ENCODE results near the gene ARFGEF3.

The ARFGEF3 gene

GRCh38 chr6:138162111-138162954, 594 bp downstream of the ARFGEF3 start:
- DNase-seq: peak; percentile 62

GRCh38 chr6:138162955-138163575, 1.3 kb downstream of the ARFGEF3 start:
- peak; percentile 43 for DNase-seq

GRCh38 chr6:138175596-138175995, 13.9 kb downstream of the ARFGEF3 start:
- DNase-seq: no peak

DNA sequence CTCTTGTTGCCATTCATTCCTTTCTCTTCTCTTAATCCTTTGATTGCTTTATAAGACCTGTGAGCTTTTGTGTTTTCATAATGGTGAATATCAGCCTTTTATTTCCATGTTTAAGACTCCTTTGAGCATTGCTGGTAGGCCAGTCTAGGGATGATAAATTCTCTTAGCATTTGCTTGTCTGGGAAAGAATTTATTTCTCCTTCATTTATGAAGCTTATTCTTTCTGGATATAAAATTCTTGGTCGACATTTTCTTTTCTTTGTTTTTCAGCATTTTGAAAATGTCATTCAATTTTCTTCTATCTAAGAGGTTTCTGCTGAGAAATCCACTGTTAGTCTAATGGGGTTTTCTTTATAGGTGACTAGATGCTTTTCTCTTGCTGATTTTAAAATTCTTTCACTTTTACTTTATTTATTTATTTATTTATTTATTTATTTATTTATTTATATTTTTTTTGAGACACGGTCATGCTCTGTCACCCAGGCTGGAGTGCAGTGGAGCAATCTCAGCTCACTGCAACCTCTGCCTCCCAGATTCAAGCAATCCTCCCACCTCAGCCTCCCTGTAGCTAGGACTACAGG, 15.0 kb downstream of the ARFGEF3 start:
- no peak for DNase-seq

- DNase-seq: no peak
These were observed 21.4 kb downstream of the ARFGEF3 start for GRCh38 chr6:138182939-138183789.

DNA sequence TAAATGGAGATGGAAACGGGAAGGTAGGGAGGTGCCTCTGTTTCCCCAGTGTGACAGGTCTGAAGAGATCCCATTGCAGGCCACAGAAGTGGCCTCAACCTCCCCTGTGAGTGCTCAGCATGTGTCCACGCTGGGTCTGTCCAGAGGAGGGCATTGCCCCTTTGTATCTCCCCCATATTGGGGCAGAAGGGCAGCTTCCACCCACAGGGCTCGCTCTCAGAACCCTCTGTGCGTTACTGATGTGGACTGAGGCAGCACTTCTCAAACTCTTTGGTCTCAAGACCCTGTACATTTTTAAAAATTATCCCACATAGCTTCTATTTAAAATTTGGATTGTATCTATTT, 22.0 kb downstream of the ARFGEF3 start:
- no peak for DNase-seq

DNA sequence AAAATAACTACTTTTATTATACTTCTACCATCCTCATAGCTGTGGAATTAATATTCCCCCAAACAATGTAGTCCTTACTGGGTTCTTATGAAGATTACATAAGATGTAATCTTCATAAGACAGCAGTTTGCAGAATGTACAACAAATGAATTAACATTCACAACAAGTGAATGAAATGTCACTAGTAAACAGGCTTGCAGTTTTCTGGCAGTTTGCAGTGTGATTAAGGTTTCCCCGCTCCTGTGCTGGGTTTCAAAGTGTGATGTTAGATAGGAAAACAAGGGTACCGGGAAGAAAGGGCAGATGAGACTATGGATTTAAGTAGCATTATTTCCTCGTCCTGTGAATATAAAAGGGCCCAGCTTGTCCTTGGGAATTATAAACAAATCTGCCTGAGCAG, 22.5 kb downstream of the ARFGEF3 start:
- DNase-seq: no peak

GRCh38 chr6:138187156-138187555, 25.4 kb downstream of the ARFGEF3 start:
- DNase-seq: no peak

GRCh38 chr6:138188278-138188941, 26.7 kb downstream of the ARFGEF3 start:
- peak; percentile 10 for DNase-seq

DNA sequence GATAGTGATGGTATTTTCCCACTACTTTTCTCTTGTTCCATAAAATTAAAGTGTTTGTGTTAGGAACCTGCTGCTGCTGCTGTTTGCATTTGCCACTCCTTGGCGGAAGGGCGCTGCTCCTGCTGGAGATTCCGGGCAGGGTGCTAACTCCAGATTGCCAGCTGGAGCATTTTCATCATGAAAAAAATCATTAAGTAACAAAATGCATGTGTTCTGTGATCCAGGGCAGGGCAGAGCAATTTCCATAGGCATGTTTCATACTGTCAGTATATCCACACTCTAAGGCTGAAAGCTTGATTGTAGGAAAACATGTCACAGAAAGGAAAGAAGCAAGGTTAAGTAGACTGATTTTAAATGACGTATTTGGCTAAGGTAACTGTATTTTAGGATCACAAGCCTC, 32.5 kb downstream of the ARFGEF3 start:
- DNase-seq: no peak

DNA sequence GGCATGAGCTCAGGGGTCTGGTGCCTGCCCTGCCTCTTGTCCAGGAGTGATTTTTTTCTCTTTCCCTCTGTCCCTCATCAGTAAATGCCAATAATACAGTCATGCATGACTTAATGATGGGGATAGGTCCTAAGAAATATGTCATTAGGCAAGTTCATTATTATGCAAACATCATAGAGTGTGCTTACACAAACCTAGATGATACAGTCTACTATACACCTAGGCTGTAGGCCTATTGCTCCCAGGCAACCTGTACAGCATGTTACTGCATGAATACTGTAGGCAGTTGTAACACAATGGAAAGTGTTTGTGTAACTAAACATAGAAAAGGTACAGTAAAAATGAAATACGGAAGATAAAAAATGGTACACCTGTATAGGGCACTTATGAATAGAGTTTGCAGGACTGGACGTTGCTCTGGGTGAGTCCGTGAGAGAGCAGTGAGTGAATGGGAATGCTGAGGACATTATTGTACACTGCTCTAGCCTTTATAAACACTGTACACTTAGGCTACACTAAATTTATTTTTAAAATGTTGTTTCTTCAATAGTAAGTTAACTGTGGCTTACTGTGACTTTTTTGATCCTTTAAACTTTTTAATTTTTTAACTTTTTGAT, 34.5 kb downstream of the ARFGEF3 start:
- DNase-seq: no peak

GRCh38 chr6:138197570-138197969, 35.8 kb downstream of the ARFGEF3 start:
- no peak for DNase-seq

DNA sequence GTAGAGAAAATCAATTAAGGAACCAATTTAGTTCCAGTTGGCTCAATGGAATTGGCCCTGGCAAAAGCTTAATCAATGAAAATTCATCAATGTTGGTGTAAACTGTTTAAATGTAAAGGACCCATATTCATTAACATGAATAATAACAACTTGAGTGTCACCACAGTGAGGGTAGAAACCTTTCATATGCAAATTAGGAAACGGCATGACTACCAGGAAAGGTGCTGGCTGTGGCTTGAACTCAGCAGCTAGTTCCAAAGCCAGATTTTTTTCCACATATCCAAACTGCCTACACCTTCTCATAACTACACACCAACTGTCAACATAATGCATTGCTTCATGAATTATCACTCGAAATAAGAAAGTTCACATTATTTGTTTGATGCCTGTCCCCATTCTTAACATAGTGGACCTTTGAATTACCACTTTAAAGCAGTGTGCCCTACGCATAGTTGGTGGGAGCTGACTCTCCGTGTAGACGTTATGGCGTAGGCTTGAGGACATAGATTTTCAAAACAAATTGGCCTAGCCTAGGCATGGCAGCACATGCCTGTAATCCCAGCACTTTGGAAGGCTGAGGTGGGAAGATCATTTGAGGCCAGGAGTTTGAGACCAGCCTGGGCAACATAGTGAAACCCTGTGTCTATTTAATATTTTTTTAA, 36.8 kb downstream of the ARFGEF3 start:
- no peak for DNase-seq

DNA sequence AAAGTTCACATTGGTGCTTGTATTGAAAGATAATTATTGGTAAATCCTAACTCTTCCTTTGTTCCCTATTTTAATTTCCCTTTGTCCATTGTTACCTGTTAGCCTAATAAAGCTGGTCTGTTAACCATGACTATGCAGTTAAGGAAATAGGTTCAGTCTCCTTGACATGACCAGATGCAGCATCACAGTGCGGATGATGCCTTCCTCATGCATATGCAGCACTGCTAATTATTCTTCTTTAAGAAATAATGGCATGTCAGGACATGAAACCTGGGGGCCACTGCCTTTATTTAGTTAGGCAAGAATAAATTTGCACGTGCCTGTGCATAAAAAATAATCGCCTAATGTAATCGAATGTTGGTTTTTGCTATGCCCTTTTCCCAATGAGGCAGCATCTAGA, 40.1 kb downstream of the ARFGEF3 start:
- DNase-seq: no peak

DNA sequence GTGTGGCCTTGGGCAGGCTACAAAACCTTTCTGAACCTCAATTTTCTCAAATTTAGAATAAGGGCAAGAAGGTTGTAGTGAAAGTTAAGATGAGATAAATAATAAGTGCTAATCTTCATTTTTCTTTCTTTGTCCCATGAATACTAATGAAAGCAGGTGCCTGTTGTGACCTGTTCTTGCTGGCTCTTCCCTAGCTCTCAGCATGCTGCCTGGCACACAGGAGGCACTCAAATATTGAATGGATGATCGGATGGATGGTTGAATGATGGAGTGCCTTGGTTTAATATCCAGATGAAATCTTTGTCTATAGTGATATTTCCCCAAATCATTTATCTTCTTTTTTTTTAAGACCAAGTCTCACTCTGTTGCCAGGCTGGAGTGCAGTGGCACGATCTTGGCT, 41.6 kb downstream of the ARFGEF3 start:
- no peak for DNase-seq

DNA sequence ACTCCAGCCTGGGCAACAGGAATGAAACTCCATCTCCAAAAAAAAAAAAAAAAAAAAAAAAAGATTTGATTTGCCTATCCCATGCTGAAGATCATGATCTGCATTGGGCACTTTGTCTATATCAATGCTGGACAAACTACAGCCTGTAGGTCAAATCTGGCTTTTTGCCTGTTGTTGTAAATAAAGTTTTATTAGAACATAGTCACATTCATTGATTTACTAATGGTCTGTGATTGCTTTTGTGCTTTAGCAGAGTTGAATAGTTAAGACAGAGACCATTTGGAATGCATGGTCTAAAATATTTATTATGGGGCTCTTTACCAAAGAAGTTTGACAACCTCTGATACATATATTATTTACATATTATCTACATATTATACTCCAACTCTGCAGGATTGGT, 42.6 kb downstream of the ARFGEF3 start:
- no peak for DNase-seq

DNA sequence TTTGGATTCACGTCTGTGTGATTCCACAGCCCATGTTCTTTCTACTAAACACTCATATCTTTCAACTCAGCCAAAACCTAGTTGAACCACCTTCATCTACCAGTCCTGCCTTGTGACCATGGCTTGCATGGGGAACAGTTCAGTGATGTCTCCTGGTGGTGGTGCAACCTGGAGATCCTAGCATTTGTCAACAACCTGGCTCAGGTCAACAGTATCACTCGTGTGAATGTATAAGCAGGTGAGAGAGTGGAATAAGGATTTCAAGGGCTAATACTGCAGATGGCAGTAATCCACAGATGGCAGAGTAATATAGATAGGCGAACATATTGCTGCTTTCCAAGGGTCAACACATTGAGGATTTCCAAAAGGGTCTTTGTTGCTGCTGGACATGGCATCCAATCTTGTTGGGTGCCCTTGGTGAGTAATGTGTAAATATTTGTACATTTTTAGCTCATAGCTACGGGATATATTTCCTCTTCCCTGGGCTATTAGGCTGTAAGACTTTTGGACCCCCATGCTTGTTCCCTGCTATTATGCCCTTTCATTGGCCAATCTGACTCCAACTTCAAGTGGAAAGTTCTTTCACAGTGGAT, 43.1 kb downstream of the ARFGEF3 start:
- peak; percentile 58 for DNase-seq

DNA sequence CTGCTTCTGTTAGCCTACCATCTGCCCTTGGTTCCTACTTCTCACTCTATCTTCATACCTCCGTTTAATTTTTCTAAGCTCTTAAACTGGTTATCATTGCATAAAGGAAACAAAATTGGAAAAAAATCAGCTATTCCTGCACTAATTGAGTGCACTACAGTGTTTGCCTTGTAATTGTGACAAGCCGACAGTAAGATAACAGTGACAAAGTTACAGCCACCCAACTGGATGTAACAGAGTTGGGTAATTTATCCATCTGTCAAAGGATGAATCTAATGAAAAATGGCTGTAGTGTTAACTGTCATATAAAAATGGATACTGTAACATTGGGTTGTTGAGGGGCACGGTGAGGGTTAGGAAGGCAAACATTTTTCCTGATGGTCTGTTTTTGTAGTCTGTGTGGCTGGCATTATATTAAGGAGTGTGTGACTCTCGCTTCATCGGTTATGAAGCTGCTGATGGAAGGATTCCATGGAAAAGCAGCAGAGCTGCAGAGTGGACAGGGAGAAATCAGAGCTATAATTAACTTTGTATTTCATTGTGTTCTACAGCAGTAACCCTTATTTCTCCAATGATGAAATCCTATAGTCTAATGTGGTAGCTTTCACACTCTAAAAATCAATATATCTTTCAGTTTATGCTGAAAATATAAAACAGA, 43.8 kb downstream of the ARFGEF3 start:
- no peak for DNase-seq

DNA sequence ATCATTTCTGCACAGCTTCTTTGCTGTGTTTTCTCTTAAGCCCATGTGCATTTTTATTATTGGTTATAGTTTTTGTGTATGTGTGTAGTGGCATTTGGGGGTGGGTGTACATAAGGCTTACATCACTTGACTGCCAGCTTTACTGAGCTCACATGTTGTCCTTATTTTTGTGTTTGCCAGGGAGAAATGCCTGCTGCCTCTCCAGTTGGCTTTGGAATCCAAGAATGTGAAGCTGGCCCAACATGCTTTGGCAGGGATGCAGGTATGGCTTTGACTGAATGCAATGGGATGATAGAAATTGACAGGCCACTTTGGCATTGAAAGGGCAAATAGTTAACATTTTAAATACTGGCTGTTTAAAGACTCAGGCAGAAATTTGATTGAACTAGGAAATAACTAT, 45.1 kb downstream of the ARFGEF3 start:
- no peak for DNase-seq

GRCh38 chr6:138211048-138211581, 49.4 kb downstream of the ARFGEF3 start:
- no peak for DNase-seq

DNA sequence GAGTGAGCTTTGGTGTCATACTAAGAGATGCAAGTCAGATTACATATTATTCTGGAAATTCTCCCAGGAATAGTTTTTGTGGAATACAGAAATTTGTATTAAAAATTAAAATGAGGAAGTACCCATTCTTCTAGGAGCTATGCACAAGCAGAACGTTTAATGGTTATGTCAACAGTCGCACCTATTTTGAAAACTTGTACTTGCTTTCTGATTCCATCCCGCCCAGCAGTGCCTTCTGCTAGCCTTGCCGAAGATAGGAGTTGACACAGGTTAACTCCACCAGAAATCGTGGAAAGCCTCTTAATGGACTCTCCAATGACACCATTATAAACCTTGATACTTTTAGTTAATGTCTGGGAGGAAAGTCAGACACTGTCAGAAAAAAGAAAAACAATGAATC, 49.9 kb downstream of the ARFGEF3 start:
- no peak for DNase-seq

Data from DMS53 (cell line).